ENCODE measurements around the gene TENT5A. TPM values are rescaled to one million over a fixed set of nuclear protein-coding genes. Genes with fewer than 3 reads are reported as not detected.

Gene TENT5A
- polyA plus RNA-seq, 5 donors: 6.6 to 13.6 (median 8.0) TPM

- no peak for DNase-seq
Observed at GRCh38 chr6:81718126-81718525, 34.4 kb downstream of the TENT5A start.

GRCh38 chr6:81714684-81715083 lies 37.8 kb downstream of the TENT5A start:
- no peak for DNase-seq

- DNase-seq: no peak
Observed at GRCh38 chr6:81713205-81713604, 39.3 kb downstream of the TENT5A start.

GRCh38 chr6:81708113-81708699 lies 44.3 kb downstream of the TENT5A start:
- no peak for DNase-seq

GRCh38 chr6:81704700-81705099 lies 47.8 kb downstream of the TENT5A start:
- DNase-seq: no peak

GRCh38 chr6:81700414-81700813 lies 52.1 kb downstream of the TENT5A start:
- DNase-seq: no peak

- DNase-seq: no peak
Observed at GRCh38 chr6:81697559-81697958, 54.9 kb downstream of the TENT5A start.

GRCh38 chr6:81696524-81696923 lies 56.0 kb downstream of the TENT5A start:
- no peak for DNase-seq

All from right lung (tissue), 5 donors.